Astrocyte (in vitro differentiated cells and primary cell): ENCODE results near the gene SAMSN1.

ENCODE experiments used
- EZH2 ChIP-seq: IDR thresholded peaks from 2 replicates; pipeline ENCODE4 v1.6.1; 2012; ENCODE audit warnings: mild to moderate bottlenecking, low read length, inconsistent platforms; ENCODE audit not compliant: insufficient read depth
- TF ChIP-seq, protein P1 (sequence below): IDR thresholded peaks from 2 replicates; pipeline ENCODE4 v1.5.1; 2011; ENCODE audit warnings: low read depth, mild to moderate bottlenecking, inconsistent platforms, low read length, moderate library complexity; ENCODE audit not compliant: insufficient read depth

DNA sequence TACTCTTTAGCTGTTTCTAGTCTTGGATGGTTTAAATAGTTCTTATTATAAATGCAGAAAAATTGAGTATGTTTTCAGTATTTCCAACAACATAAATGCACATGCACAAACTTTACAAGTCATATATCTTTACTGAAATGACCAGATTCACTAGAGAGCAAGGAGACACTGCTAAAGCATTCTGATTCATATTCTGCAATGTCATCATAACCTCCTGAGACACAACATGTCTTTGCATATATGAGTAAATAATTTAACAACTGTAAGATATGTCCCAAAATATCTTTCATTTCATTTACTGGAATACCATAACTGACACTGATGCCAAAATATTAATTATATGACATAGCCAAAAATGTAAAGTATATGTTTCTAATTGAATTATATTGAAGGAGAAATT is 16.8 kb upstream of the SAMSN1 start:
- TF ChIP-seq, protein P1, sequence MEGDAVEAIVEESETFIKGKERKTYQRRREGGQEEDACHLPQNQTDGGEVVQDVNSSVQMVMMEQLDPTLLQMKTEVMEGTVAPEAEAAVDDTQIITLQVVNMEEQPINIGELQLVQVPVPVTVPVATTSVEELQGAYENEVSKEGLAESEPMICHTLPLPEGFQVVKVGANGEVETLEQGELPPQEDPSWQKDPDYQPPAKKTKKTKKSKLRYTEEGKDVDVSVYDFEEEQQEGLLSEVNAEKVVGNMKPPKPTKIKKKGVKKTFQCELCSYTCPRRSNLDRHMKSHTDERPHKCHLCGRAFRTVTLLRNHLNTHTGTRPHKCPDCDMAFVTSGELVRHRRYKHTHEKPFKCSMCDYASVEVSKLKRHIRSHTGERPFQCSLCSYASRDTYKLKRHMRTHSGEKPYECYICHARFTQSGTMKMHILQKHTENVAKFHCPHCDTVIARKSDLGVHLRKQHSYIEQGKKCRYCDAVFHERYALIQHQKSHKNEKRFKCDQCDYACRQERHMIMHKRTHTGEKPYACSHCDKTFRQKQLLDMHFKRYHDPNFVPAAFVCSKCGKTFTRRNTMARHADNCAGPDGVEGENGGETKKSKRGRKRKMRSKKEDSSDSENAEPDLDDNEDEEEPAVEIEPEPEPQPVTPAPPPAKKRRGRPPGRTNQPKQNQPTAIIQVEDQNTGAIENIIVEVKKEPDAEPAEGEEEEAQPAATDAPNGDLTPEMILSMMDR = no peak
- no peak for TF ChIP-seq EZH2
